Measurements from ENCODE around the gene ZSWIM1. TPM values are rescaled to one million over a fixed set of nuclear protein-coding genes. Genes with fewer than 3 reads are reported as not detected.

The ZSWIM1 gene
- total RNA-seq (2014; rRNA removed; shearing (Covaris generic)): 8.1 and 13.8 TPM in 2 replicates
- 6.9 TPM in 2 replicates for polyA plus RNA-seq (2015; cell fraction: cytosol; rRNA removed)
- polyA plus RNA-seq (2015; cell fraction: nucleus; rRNA removed): 6.8 and 12.1 TPM in 2 replicates

DNA sequence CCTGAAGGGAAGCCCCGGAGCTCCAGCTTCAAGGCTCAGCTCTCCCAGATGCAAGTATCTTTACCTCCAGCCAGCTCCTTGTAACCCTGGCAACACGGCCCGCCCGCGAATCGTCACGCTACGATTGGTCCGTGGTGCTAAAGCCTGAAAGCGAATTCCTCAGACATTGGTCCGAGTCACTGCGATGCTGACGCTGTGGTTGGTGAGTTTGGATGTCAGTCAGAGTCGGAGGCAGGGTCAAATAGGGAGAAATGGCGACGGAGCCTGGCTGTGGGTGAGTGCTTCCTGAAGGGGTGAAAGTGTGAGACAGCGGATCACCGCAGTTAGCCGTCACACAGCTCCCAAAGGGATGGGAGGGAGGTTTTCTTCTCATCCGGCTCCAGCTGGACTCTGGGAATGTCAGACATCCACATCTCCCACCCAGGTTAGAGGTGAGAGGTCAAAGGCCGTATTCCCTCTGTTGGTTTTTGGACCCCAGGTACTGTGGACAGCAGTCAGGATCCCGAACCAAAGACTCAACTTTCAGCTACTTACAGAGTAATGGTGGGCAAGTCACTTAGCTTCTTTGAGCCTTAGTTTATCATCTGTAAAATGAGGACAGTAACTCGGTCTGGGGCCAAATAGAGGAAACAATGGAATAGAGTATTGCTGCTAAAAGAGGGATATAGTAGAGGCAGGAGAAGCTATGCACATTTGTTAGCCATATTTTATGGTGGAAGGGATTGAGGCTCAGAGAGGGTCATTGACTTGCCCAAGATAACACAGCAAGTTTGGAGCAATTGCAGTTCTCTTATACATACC, at the start of gene ZSWIM1:
Gene ZSWIM1 (plus strand): TSS at position 240 of the 801 bp plus-strand sequence. CDS start 1,366 bp downstream, outside the sequence.
- peak; percentile 99 for DNase-seq (ENCODE audit: low read depth)

DNA sequence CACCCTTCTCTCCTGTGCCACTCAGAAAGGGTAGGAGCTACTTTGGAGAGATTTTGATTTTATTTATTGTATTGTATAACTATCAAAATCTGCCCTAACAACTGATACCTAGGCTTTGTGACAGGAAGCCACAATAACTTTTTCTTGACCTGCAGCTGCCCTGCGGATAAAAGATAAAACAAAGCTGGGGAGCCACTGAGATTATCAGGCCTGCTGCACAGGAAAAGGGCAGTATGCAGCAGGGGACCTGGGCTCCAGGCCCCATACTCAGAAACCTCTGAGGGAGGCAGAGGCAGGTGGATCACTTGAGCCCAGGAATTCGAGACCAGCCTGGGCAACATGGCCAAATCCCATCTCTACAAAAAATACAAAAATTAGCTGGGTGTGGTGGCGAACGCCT, 48.4 kb upstream of the ZSWIM1 start:
- no peak for DNase-seq (ENCODE audit: low read depth)

GRCh38 chr20:45833030-45833882, 47.8 kb upstream of the ZSWIM1 start, which contains the start of gene SNX21:
Gene SNX21, plus strand, starts transcription at chr20:45833799. Its CDS starts 121 bp downstream, at chr20:45833920.
- DNase-seq (ENCODE audit: low read depth): peak; percentile 88

- DNase-seq (ENCODE audit: low read depth): peak; percentile 65
Observed at GRCh38 chr20:45833883-45834796, 46.9 kb upstream of the ZSWIM1 start.

- no peak for DNase-seq (ENCODE audit: low read depth)
Observed at GRCh38 chr20:45834797-45835161, 46.2 kb upstream of the ZSWIM1 start.

GRCh38 chr20:45835329-45835765, 45.7 kb upstream of the ZSWIM1 start:
- no peak for DNase-seq (ENCODE audit: low read depth)

DNA sequence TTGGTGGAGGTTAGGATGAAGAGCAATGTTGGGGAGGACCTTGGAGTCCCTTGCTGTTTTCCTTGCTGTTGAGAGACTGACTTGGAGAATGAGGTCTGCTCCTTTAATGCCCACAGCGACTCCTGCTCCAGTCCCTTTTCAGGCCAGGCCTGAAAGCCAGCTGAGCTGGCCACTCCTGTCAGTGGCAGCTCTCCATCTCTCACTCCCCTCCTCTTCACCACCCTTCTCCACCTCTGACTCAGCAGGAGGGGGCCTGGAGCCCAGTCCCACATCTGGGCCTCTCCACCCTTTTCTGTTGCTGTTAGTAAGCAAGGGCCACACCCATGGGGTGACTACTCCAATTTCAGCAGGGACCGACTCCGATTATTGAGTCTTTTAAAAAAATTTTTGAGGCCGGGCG, 45.2 kb upstream of the ZSWIM1 start:
- peak; percentile 38 for DNase-seq (ENCODE audit: low read depth)

DNA sequence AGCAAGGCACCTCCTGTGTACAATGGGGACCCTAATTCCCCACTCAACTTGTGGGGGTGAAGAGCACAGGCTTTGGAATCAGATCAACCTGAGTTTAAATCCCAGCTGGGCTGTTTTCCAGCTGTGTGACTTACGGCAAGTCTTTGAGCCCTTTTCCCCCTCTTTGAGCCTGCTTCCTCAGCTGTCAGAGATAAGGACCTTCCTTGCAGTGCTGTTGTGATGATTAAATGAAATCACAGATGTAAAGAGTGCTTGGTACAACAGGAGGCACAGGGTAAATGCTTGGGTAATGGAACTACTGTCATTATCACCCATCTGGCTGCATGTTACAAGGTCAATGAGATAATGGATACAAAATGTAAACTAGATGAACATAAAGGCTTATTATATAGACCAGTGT, 44.2 kb upstream of the ZSWIM1 start:
- DNase-seq (ENCODE audit: low read depth): no peak

DNA sequence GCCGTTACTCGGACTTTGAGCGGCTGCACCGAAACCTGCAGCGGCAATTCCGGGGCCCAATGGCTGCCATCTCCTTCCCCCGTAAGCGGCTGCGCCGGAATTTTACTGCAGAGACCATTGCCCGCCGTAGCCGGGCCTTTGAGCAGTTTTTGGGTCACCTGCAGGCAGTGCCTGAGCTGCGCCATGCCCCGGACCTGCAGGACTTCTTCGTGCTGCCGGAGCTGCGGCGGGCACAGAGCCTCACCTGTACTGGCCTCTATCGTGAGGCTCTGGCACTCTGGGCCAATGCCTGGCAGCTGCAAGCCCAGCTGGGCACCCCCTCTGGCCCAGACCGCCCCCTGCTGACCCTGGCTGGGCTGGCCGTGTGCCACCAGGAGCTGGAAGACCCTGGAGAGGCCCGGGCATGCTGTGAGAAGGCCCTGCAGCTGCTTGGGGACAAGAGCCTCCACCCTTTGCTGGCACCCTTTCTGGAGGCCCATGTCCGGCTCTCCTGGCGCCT, 40.3 kb upstream of the ZSWIM1 start:
- DNase-seq (ENCODE audit: low read depth): no peak

- DNase-seq (ENCODE audit: low read depth): no peak
Observed at GRCh38 chr20:45841407-45842129, 39.5 kb upstream of the ZSWIM1 start.

DNA sequence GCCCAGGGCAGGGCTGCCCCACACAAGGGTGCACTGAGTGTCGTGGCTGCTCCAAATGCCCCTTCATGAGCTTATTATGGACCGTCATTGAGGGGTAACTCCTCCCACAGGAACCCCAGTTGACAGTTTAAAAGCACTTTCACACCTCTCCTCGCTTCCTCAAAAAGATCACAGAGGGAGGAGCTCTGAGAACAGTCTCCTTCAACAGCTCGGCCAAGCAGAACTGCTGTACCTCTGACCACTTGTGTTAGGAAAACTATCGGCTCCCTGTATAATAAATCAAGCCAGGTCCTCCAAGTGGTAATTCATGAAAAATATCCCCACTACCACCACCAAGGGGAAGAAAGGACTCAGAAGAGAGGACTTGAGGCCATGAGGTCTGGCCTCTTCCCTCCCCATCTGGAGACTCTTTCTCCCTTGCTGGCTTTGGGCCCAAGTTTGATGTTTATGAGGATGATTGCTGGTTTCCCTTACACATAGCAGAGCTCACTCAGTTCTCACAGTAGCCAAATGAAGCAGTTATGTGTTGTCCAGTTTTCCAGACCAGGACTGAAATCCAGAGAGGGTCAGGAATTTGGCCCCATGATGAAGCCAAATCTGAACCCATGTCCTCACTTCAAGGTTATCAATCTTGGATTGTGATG, 38.7 kb upstream of the ZSWIM1 start:
- no peak for DNase-seq (ENCODE audit: low read depth)

- DNase-seq (ENCODE audit: low read depth): no peak
Observed at GRCh38 chr20:45843506-45843905, 37.5 kb upstream of the ZSWIM1 start.

DNA sequence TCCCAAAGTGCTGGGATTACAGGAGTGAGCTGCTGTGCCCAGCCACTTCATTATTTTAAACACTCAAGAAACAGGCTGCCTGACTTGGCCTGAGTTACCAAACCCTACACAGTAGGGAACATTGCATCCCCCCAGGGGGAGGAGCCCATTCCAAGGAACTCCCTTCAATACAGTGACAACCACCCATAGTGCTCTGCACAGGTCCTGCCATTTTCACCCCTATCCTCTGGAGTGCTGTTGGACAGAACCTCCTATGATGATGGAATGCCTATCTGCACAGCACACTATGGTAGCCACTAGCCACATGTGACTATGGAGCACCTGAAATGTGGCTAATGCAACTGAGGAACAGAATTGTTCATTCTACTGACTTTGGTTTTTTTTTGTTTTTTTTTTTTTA, 35.6 kb upstream of the ZSWIM1 start:
- DNase-seq (ENCODE audit: low read depth): no peak

DNA sequence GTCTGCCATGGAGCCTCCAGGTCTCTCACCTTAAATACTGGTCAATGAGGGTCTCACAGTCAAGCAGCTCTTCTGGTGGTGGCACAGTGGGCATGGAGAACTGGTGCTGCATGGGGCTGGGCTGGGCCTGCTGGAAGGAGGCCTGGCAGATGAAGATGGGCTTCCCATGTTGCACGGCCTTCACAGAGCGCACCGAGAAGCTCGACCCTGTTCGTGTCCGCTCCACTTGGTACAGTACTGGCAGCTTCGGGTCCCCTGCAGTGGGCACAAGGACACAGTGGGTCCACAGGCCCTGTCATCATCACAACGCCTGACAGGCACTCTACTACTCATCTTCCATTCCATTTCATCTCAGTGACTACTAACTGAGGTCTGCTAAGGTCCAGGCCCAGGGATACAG, 32.6 kb upstream of the ZSWIM1 start:
- no peak for DNase-seq (ENCODE audit: low read depth)

GRCh38 chr20:45848969-45849582, 32.0 kb upstream of the ZSWIM1 start:
- no peak for DNase-seq (ENCODE audit: low read depth)

GRCh38 chr20:45850238-45850637, 30.8 kb upstream of the ZSWIM1 start:
- no peak for DNase-seq (ENCODE audit: low read depth)

DNA sequence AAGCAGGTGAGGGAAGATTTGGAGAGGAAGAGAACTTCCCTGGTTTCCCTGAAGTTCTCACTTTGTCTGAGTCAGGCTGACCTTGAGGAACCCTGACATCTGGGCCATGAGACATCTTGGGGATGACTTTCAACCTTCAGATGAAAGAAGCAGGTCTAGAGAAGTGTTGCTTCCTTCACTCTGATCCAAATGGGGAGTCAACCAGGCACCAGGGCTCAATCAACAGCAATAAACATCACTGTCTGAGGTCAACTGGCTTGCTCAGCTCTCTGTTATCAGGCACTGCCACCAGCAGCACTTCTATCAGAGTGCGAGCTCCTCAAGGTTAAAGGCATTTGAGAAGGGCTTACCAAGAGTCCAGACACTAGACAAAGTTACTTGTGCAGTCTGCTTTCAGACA, 30.1 kb upstream of the ZSWIM1 start:
- no peak for DNase-seq (ENCODE audit: low read depth)

DNA sequence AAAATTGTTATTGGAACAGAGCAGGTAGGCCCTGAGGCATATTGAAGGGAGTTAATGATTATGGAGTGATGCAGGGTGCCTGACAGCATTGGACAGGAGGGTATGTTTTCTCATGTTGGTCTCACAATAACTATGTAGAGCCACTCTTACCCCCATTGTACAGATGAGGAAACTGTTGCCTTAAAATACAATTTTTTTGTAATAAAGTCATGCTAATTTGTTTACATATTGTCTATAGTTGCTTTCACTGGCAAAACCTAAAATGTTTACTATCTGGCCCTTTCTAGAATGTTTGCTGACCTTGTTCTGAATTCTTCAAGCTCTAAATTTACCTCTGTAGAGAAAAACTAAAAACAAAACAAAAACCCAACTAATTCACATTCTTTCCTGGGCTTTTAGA, 29.5 kb upstream of the ZSWIM1 start:
- no peak for DNase-seq (ENCODE audit: low read depth)

DNA sequence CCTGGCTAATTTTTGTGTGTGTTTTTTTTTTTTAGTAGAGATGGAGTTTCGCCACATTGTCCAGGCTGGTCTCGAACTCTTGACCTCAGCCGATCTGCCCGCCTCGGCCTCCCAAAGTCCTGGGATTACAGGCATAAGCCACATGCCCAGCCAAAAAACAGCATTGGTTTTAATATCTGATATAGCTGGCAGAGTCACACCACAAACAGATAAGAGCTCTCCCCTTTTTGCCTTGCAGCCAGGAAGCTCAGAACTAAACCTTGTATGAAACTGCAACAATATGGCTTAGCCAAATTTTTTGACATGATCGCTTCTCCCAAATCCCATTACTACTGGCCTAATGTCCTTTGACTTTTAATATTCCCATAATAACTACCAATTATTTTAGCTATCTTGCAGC, 28.7 kb upstream of the ZSWIM1 start:
- no peak for DNase-seq (ENCODE audit: low read depth)
